Measurements from ENCODE around the gene ALB. TPM values are rescaled to one million over a fixed set of nuclear protein-coding genes. Genes with fewer than 3 reads are reported as not detected.

Gene ALB
- total and polyA plus RNA-seq, 2 of the 8 experiments (the other 6 are each of a cell fraction or from before 2014, with no cell fraction given) = 0.12 TPM; not detected in 1

- TF ChIP-seq SAP30 (IDR thresholded peaks at IDR 0.05; ENCODE audit: insufficient read depth, insufficient replicate concordance, low read length) = no peak
- no peak for TF ChIP-seq NANOG (IDR thresholded peaks at IDR 0.05; ENCODE audit: insufficient read depth, low read depth, low read length, poor library complexity, severe bottlenecking)
- no peak for TF ChIP-seq RBBP5 (IDR thresholded peaks at IDR 0.05; ENCODE audit: borderline replicate concordance, low read depth, low read length)
- TF ChIP-seq POLR2AphosphoS5 (IDR thresholded peaks at IDR 0.05; ENCODE audit: low read depth, low read length) = no peak
- TF ChIP-seq HDAC6 (IDR thresholded peaks at IDR 0.05; ENCODE audit: low read depth, low read length) = no peak
Observed at GRCh38 chr4:73468170-73468569, 64.1 kb downstream of the ALB start (continued).

All from H1 (cell line).